Measurements from ENCODE around the gene UCKL1.

DNA sequence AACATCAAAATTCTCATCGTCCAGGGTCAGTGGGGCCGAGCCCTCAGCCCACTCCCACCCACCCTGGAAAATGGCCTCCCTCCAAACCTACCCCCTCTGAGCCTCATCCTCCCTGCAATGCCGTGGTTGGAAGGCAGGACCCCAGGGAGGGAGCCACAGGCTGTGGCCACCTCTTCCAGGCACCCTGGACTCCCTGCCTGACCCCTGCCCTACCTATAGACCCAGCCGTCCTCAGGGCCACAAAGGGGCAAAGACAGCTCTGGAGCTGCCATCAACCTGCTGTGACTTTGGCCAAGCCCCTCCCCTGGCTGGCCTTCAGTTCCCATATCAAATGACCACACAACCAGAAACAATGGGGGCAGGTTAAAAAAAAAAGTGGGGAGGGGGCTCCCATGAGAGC, 2.3 kb upstream of the UCKL1 start:
- TF ChIP-seq, protein P1, sequence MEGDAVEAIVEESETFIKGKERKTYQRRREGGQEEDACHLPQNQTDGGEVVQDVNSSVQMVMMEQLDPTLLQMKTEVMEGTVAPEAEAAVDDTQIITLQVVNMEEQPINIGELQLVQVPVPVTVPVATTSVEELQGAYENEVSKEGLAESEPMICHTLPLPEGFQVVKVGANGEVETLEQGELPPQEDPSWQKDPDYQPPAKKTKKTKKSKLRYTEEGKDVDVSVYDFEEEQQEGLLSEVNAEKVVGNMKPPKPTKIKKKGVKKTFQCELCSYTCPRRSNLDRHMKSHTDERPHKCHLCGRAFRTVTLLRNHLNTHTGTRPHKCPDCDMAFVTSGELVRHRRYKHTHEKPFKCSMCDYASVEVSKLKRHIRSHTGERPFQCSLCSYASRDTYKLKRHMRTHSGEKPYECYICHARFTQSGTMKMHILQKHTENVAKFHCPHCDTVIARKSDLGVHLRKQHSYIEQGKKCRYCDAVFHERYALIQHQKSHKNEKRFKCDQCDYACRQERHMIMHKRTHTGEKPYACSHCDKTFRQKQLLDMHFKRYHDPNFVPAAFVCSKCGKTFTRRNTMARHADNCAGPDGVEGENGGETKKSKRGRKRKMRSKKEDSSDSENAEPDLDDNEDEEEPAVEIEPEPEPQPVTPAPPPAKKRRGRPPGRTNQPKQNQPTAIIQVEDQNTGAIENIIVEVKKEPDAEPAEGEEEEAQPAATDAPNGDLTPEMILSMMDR (IDR thresholded peaks at IDR 0.05), result no peak
- no peak for TF ChIP-seq POLR2A (IDR thresholded peaks at IDR 0.05)
